Omental fat pad (tissue), 4 donors: ENCODE data around the gene RIBC1. TPM values are rescaled to one million over a fixed set of nuclear protein-coding genes. Genes with fewer than 3 reads are reported as not detected.

Experiments
- ATAC-seq: fragments of 150-250 bp; one replicate; pipeline ENCODE4 v1.9.1; 2016; ENCODE audit warnings: mild to moderate bottlenecking, moderate library complexity; ENCODE audit not compliant: low FRiP score
- DNase-seq: peaks from one replicate; pipeline ENCODE4 v3.0.0-alpha.2; 2019; ENCODE audit warnings: low spot score
- CTCF ChIP-seq, 3 donors: fragments of 450-650 bp; IDR thresholded peaks; one replicate each; pipeline ENCODE4 v1.5.1; 2016 to 2017; ENCODE audit warnings: antibody characterized with exemption in 3 of 3, mild to moderate bottlenecking in 3 of 3, moderate library complexity in 2 of 3
- total RNA-seq, 4 donors: library from RNA; depleted of rRNA; stranded (reverse); fragments of >200 nt; gene quantifications; one replicate each; pipeline ENCODE4 v1.1.0, GENCODE V29; 2016

RIBC1 gene
- total RNA-seq, 4 donors from 2014 or later: 0.38 to 1.9 (median 0.74) TPM; not detected in 1

- no peak for TF ChIP-seq CTCF (IDR thresholded peaks at IDR 0.05)
- ATAC-seq (peak; percentile 85), DNase-seq (peak; percentile 67)
Measured at GRCh38 chrX:53433651-53434639, 11.3 kb downstream of the RIBC1 start, which contains the start of gene HSD17B10. Gene HSD17B10, minus strand, starts transcription at chrX:53434370. Its CDS starts 25 bp downstream, at chrX:53434345.

DNA sequence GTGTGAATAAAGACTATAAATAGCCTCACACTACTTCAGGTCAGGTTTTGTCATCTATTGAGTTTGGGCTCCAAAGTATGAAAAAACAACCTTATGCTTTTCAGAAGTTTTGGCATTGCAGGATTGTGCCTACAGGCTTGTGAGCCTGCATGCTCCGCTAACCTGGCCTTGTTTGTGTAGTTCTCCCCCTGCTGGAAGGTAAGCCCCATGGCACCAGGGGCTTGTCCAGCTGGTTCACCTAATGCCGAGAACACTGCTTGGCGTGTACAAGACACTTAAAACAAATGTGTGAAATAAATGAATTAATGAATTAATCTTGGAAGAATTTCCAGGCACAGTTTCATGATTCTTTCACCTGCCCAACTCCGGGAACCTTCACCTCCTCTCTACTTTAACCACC, 13.3 kb downstream of the RIBC1 start:
- peak in 1 of 3 donors; percentile 43 for TF ChIP-seq CTCF (IDR thresholded peaks at IDR 0.05)
- DNase-seq (no peak), ATAC-seq (no peak)

GRCh38 chrX:53437206-53437605, 14.5 kb downstream of the RIBC1 start:
- DNase-seq (no peak), ATAC-seq (no peak)
- no peak for TF ChIP-seq CTCF (IDR thresholded peaks at IDR 0.05)

GRCh38 chrX:53438174-53438831, 15.6 kb downstream of the RIBC1 start:
- no peak for DNase-seq
- ATAC-seq: no peak
- no peak for TF ChIP-seq CTCF (IDR thresholded peaks at IDR 0.05)

DNA sequence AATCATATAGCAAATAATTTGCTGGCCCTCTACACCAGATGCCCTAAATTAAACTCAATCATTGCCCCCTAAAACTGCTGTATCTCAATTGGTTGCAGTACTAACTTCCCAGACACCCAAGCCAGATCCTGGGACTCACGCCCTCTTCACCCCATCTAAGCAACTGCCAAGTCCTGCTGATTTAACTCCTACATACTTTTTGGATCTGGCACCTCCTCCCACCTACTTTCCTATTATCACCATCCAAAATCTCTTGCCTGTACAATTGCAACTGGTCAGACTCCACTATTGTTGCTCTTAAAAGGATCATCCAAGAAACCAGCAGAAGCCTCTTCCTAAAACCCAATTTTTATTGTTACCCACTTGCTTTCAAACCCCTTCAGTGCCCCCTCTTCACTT, 16.2 kb downstream of the RIBC1 start:
- DNase-seq (no peak), ATAC-seq (no peak)
- TF ChIP-seq CTCF (IDR thresholded peaks at IDR 0.05): no peak

GRCh38 chrX:53440101-53440500, 17.4 kb downstream of the RIBC1 start:
- ATAC-seq: no peak
- no peak for TF ChIP-seq CTCF (IDR thresholded peaks at IDR 0.05)
- DNase-seq: no peak
